Activated CD4-positive, alpha-beta memory T cell treated with anti-CD3 and anti-CD28 coated beads for 36 hours (primary cell): Measurements from ENCODE around the gene IFFO2. TPM values are rescaled to one million over a fixed set of nuclear protein-coding genes. Genes with fewer than 3 reads are reported as not detected.

Experiments used
- CTCF ChIA-PET: fragments of 350-600 bp; sonication (Branson Sonifier 250); formaldehyde crosslinking; loops from one replicate; lab custom pipeline; 2021; ENCODE audit warnings: antibody characterized with exemption, inconsistent platforms; lab: Charles Lee
- POLR2A ChIA-PET: fragments of 350-600 bp; sonication (Branson Sonifier 250); formaldehyde crosslinking; loops from one replicate; lab custom pipeline; 2021; ENCODE audit warnings: antibody characterized with exemption; lab: Charles Lee
- DNase-seq: peaks from one replicate; pipeline ENCODE4 v3.0.0-alpha.2; 2020
- H3K27ac Mint-ChIP-seq: one replicate; pipeline ENCODE4 v1.8.0; 2021; ENCODE audit warnings: mixed read lengths
- H3K27me3 Mint-ChIP-seq: one replicate; pipeline ENCODE4 v1.8.0; 2021; ENCODE audit warnings: mixed read lengths
- H3K36me3 Mint-ChIP-seq: one replicate; pipeline ENCODE4 v1.8.0; 2021; ENCODE audit warnings: mixed read lengths
- H3K4me1 Mint-ChIP-seq: one replicate; pipeline ENCODE4 v1.8.0; 2021; ENCODE audit warnings: low read depth, mixed read lengths
- H3K4me3 Mint-ChIP-seq: one replicate; pipeline ENCODE4 v1.8.0; 2021; ENCODE audit warnings: mild to moderate bottlenecking, mixed read lengths
- H3K9me3 Mint-ChIP-seq: one replicate; pipeline ENCODE4 v1.8.0; 2021; ENCODE audit warnings: mixed read lengths
- intact Hi-C: fragments of 100-400 bp; cut with micrococcal nuclease; formaldehyde crosslinking; loops from one replicate; pipeline ENCODE4 v1.15.1; 2023
- total RNA-seq, 2 experiments: library from RNA; stranded (reverse); gene quantifications; one replicate each; pipeline ENCODE4 v1.2.3, GENCODE V29; 2021

The IFFO2 gene
- total RNA-seq, 2 experiments from 2014 or later: 40.4 to 42.0 TPM

GRCh38 chr1:18934205-18935000 lies 22.1 kb downstream of the IFFO2 start:
- intact Hi-C loops: no loop called here

GRCh38 chr1:18932879-18933278 lies 23.6 kb downstream of the IFFO2 start:
- H3K9me3 Mint-ChIP-seq: no peaks in the 10 kb centered on the region
- DNase-seq: no peak
- intact Hi-C loops: no loop called here
- H3K27ac Mint-ChIP-seq: peak overlapping the region; percentile 31
- ChIA-PET CTCF (interaction anchor here (1.8 kb wide), 1 partner anchor 20 kb away, joined by 5 read pairs; no protein-coding TSS in a partner anchor), POLR2A (interaction anchor here (0.6 kb wide), 1 partner anchor 19 kb away, joined by 3 read pairs; no protein-coding TSS in a partner anchor)
- no peak overlapping the region for H3K4me3 Mint-ChIP-seq
- no peaks in the 10 kb centered on the region for H3K27me3 Mint-ChIP-seq
- H3K36me3 Mint-ChIP-seq: no peaks in the 10 kb centered on the region
- H3K4me1 Mint-ChIP-seq: peaks cover 89% of the 10 kb centered on the region

More at GRCh38 chr1:18934205-18935000, 22.1 kb downstream of the IFFO2 start:
- POLR2A ChIA-PET: no interaction called here
- no peak overlapping the region for H3K27ac Mint-ChIP-seq
- H3K4me1 Mint-ChIP-seq: peaks cover 85% of the 10 kb centered on the region
- no peaks in the 10 kb centered on the region for H3K36me3 Mint-ChIP-seq
- H3K4me3 Mint-ChIP-seq: no peak overlapping the region
- DNase-seq: no peak
- H3K9me3 Mint-ChIP-seq: no peaks in the 10 kb centered on the region
- H3K27me3 Mint-ChIP-seq: no peaks in the 10 kb centered on the region
- CTCF ChIA-PET: no interaction called here

- H3K4me1 Mint-ChIP-seq: peaks cover 89% of the 10 kb centered on the region
- H3K27ac Mint-ChIP-seq: peak overlapping the region; percentile 31
- CTCF ChIA-PET: interaction anchor here (1.8 kb wide), 1 partner anchor 19 kb away, joined by 5 read pairs; no protein-coding TSS in a partner anchor
Observed at GRCh38 chr1:18932387-18932786, 24.1 kb downstream of the IFFO2 start.

GRCh38 chr1:18931730-18932129 lies 24.7 kb downstream of the IFFO2 start:
- DNase-seq: no peak
- Mint-ChIP-seq H3K4me3 (no peak overlapping the region), H3K27ac (peak overlapping the region; percentile 64), H3K27me3 (no peaks in the 10 kb centered on the region), H3K36me3 (no peaks in the 10 kb centered on the region), H3K9me3 (no peaks in the 10 kb centered on the region), H3K4me1 (peaks cover 88% of the 10 kb centered on the region)
- ChIA-PET POLR2A (interaction anchor here (6.1 kb wide), 1 partner anchor 21 kb away, joined by 225 read pairs; the partner anchor contains the start of gene IFFO2), CTCF (interaction anchor here (1.8 kb wide), 1 partner anchor 19 kb away, joined by 5 read pairs; no protein-coding TSS in a partner anchor)
- intact Hi-C loops: no loop called here

More at GRCh38 chr1:18932387-18932786, 24.1 kb downstream of the IFFO2 start:
- no peak overlapping the region for H3K4me3 Mint-ChIP-seq
- POLR2A ChIA-PET: no interaction called here
- H3K27me3 Mint-ChIP-seq: no peaks in the 10 kb centered on the region
- DNase-seq: no peak
- H3K36me3 Mint-ChIP-seq: no peaks in the 10 kb centered on the region
- no peaks in the 10 kb centered on the region for H3K9me3 Mint-ChIP-seq
- intact Hi-C loops: no loop called here

GRCh38 chr1:18929686-18930085 lies 26.8 kb downstream of the IFFO2 start:
- peaks cover 87% of the 10 kb centered on the region for H3K4me1 Mint-ChIP-seq
- intact Hi-C loops: loop anchor here (5.0 to 10.0 kb wide), 4 partner anchors 38 to 665 kb away; partner anchors contain the start of genes EMC1, MRTO4 and UBR4
- H3K9me3 Mint-ChIP-seq: no peaks in the 10 kb centered on the region
- DNase-seq: no peak
- peaks cover 5% of the 10 kb centered on the region for H3K36me3 Mint-ChIP-seq
- no peak overlapping the region for H3K4me3 Mint-ChIP-seq
- ChIA-PET CTCF (interaction anchor here (1.3 to 10.2 kb wide), 2 partner anchors 15 to 19 kb away, joined by 4 to 147 read pairs; no protein-coding TSS in a partner anchor), POLR2A (interaction anchor here (6.1 kb wide), 1 partner anchor 23 kb away, joined by 225 read pairs; the partner anchor contains the start of gene IFFO2)
- H3K27ac Mint-ChIP-seq: peak overlapping the region; percentile 14
- H3K27me3 Mint-ChIP-seq: no peaks in the 10 kb centered on the region

- H3K27ac Mint-ChIP-seq: peak overlapping the region; percentile 100
- ChIA-PET CTCF (interaction anchor here (4.2 to 10.2 kb wide), 3 partner anchors 15 to 23 kb away, joined by 48 to 147 read pairs (median 52); no protein-coding TSS in a partner anchor), POLR2A (interaction anchor here (6.1 kb wide), 1 partner anchor 24 kb away, joined by 225 read pairs; the partner anchor contains the start of gene IFFO2)
- peaks cover 5% of the 10 kb centered on the region for H3K36me3 Mint-ChIP-seq
- intact Hi-C loops: loop anchor here (5.0 to 10.0 kb wide), 4 partner anchors 38 to 666 kb away; partner anchors contain the start of genes EMC1, MRTO4 and UBR4
- no peak for DNase-seq
- no peaks in the 10 kb centered on the region for H3K9me3 Mint-ChIP-seq
- no peaks in the 10 kb centered on the region for H3K27me3 Mint-ChIP-seq
- no peak overlapping the region for H3K4me3 Mint-ChIP-seq
- peaks cover 88% of the 10 kb centered on the region for H3K4me1 Mint-ChIP-seq
Observed at GRCh38 chr1:18928985-18929384, 27.5 kb downstream of the IFFO2 start.

- Mint-ChIP-seq H3K9me3 (no peaks in the 10 kb centered on the region), H3K36me3 (peaks cover 5% of the 10 kb centered on the region), H3K27ac (peak overlapping the region; percentile 100), H3K4me1 (peaks cover 91% of the 10 kb centered on the region), H3K27me3 (no peaks in the 10 kb centered on the region), H3K4me3 (peak overlapping the region; percentile 79)
- no peak for DNase-seq
- intact Hi-C loops: loop anchor here (5.0 to 10.0 kb wide), 4 partner anchors 39 to 666 kb away; partner anchors contain the start of genes EMC1, MRTO4 and UBR4
- ChIA-PET POLR2A (interaction anchor here (1.5 to 6.1 kb wide), 5 partner anchors 15 to 323 kb away, joined by 3 to 225 read pairs (median 12); partner anchors contain the start of genes IFFO2 and MRTO4), CTCF (interaction anchor here (1.0 to 10.2 kb wide), 6 partner anchors 14 to 37 kb away, joined by 3 to 147 read pairs (median 28); partner anchors contain the start of gene ALDH4A1)
Observed at GRCh38 chr1:18928406-18928805, 28.1 kb downstream of the IFFO2 start.

- peak; percentile 70 for DNase-seq
- peaks cover 91% of the 10 kb centered on the region for H3K4me1 Mint-ChIP-seq
- no peaks in the 10 kb centered on the region for H3K27me3 Mint-ChIP-seq
- H3K9me3 Mint-ChIP-seq: no peaks in the 10 kb centered on the region
- peak overlapping the region; percentile 79 for H3K4me3 Mint-ChIP-seq
- intact Hi-C loops: loop anchor here (1.0 to 10.0 kb wide), 6 partner anchors 18 to 667 kb away; partner anchors contain the start of genes ALDH4A1, EMC1, MRTO4 and UBR4
- peak overlapping the region; percentile 100 for H3K27ac Mint-ChIP-seq
- CTCF ChIA-PET: interaction anchor here (0.9 to 10.2 kb wide), 12 partner anchors 9 to 160 kb away, joined by 3 to 147 read pairs (median 6); partner anchors contain the start of genes ALDH4A1 and IFFO2
- POLR2A ChIA-PET: interaction anchor here (0.7 to 6.1 kb wide), 16 partner anchors 10 to 329 kb away, joined by 3 to 225 read pairs (median 4); partner anchors contain the start of genes ALDH4A1, IFFO2 and MRTO4
- H3K36me3 Mint-ChIP-seq: peaks cover 5% of the 10 kb centered on the region
Observed at GRCh38 chr1:18927654-18928272, 28.7 kb downstream of the IFFO2 start.

- Mint-ChIP-seq H3K27ac (peak overlapping the region; percentile 100), H3K4me1 (peaks cover 86% of the 10 kb centered on the region), H3K4me3 (peak overlapping the region; percentile 79), H3K9me3 (no peaks in the 10 kb centered on the region), H3K27me3 (no peaks in the 10 kb centered on the region), H3K36me3 (peaks cover 5% of the 10 kb centered on the region)
- intact Hi-C loops: loop anchor here (1.0 to 10.0 kb wide), 6 partner anchors 18 to 668 kb away; partner anchors contain the start of genes ALDH4A1, EMC1, MRTO4 and UBR4
- CTCF ChIA-PET: interaction anchor here (0.9 to 10.2 kb wide), 12 partner anchors 10 to 161 kb away, joined by 3 to 147 read pairs (median 6); partner anchors contain the start of genes ALDH4A1 and IFFO2
- POLR2A ChIA-PET: interaction anchor here (0.7 to 6.1 kb wide), 18 partner anchors 8 to 330 kb away, joined by 3 to 225 read pairs (median 4); partner anchors contain the start of genes ALDH4A1, IFFO2 and MRTO4
- DNase-seq: peak; percentile 70
Observed at GRCh38 chr1:18927082-18927653, 29.3 kb downstream of the IFFO2 start.

- intact Hi-C loops: loop anchor here (1.0 to 10.0 kb wide), 8 partner anchors 17 to 668 kb away; partner anchors contain the start of genes ALDH4A1, EMC1, MRTO4 and UBR4
- no peaks in the 10 kb centered on the region for H3K9me3 Mint-ChIP-seq
- POLR2A ChIA-PET: interaction anchor here (0.8 to 6.1 kb wide), 16 partner anchors 9 to 331 kb away, joined by 3 to 225 read pairs (median 5); partner anchors contain the start of genes ALDH4A1 and IFFO2
- peaks cover 79% of the 10 kb centered on the region for H3K4me1 Mint-ChIP-seq
- H3K27ac Mint-ChIP-seq: peak overlapping the region; percentile 100
- no peaks in the 10 kb centered on the region for H3K27me3 Mint-ChIP-seq
- DNase-seq: peak; percentile 94
- CTCF ChIA-PET: interaction anchor here (1.1 to 10.2 kb wide), 10 partner anchors 11 to 161 kb away, joined by 3 to 147 read pairs (median 6); partner anchors contain the start of genes ALDH4A1 and IFFO2
- H3K4me3 Mint-ChIP-seq: peak overlapping the region; percentile 79
- peaks cover 5% of the 10 kb centered on the region for H3K36me3 Mint-ChIP-seq
Observed at GRCh38 chr1:18926315-18927081, 30.0 kb downstream of the IFFO2 start.
